Esophagus squamous epithelium (tissue), 5 donors: ENCODE data around the gene MT2A. TPM values are rescaled to one million over a fixed set of nuclear protein-coding genes. Genes with fewer than 3 reads are reported as not detected.
A peak's percentile ranks its signal among the peaks of the same experiment; 100 is the strongest.

Experiments
- DNase-seq: peaks from one replicate; lab custom pipeline; 2025; lab: John Stamatoyannopoulos, UW
- H3K27ac ChIP-seq, 4 donors: fragments of 200-600 bp; sonication (generic); one replicate each; pipeline ENCODE4 v1.5.1; 2016 to 2019; ENCODE audit warnings: mild to moderate bottlenecking in 1 of 4
- H3K27me3 ChIP-seq, 4 donors: fragments of 200-600 bp; sonication (generic); 1 replicate in 3 of 4; 2 replicates in 1 of 4; pipeline versions ENCODE4 v1.5.1 to v1.6.0; 2017 to 2021; ENCODE audit warnings: antibody characterized with exemption in 1 of 4
- H3K36me3 ChIP-seq, 3 donors: fragments of 200-600 bp; sonication (generic); one replicate each; pipeline ENCODE4 v1.5.1; 2016 to 2019
- H3K4me1 ChIP-seq, 3 donors: fragments of 200-600 bp; sonication (generic); one replicate each; pipeline ENCODE4 v1.5.1; 2017 to 2019
- H3K4me3 ChIP-seq, 4 donors: fragments of 200-600 bp; sonication (generic); 1 replicate in 3 of 4; 2 replicates in 1 of 4; pipeline ENCODE4 v1.5.1; 2016 to 2019; ENCODE audit warnings: mild to moderate bottlenecking in 2 of 4, moderate library complexity in 1 of 4
- H3K9me3 ChIP-seq, 3 donors: fragments of 200-600 bp; sonication (generic); one replicate each; pipeline ENCODE4 v1.5.1; 2016 to 2019
- CTCF ChIP-seq, 6 experiments: fragments of 450-650 bp in 4 of 6; fragments of 200-600 bp in 2 of 6; sonication (generic) in 2 of 6; IDR thresholded peaks; one replicate each; pipeline ENCODE4 v1.5.1; 2016 to 2019; ENCODE audit warnings: antibody characterized with exemption in 6 of 6, mild to moderate bottlenecking in 4 of 6, moderate library complexity in 4 of 6
- POLR2A ChIP-seq, 4 donors: fragments of 450-650 bp; IDR thresholded peaks; one replicate each; pipeline ENCODE4 v1.6.1; 2017; ENCODE audit warnings: antibody characterized with exemption in 4 of 4, mild to moderate bottlenecking in 4 of 4, moderate library complexity in 3 of 4
- WGBS, 2 donors: methylation state at CpG; one replicate each; pipeline ENCODE4 v1.1.5; 2018; 5-methylcytosine and 5-hydroxymethylcytosine counted together
- intact Hi-C: fragments of 100-400 bp; cut with DNase I; formaldehyde crosslinking; loops from one replicate; pipeline ENCODE4 v1.15.0; 2022
- total RNA-seq, 4 donors: library from RNA; depleted of rRNA; stranded (reverse); fragments of >200 nt; gene quantifications; one replicate each; pipeline ENCODE4 v1.1.0, GENCODE V29; 2016
- donor health status: DM: yes; HTN: yes; CAD: no.

MT2A gene
- total RNA-seq, 4 donors from 2014 or later = 76.5 to 157 (median 96.2) TPM

- intact Hi-C loops = no loop called here
- WGBS, 2 donors = 80 to 82% methylated on average over 3 of the region's 3 CpGs
- peaks cover 0 to 43% (median under 1%) of the 10 kb centered on the region in 4 donors for H3K27me3 ChIP-seq
- peak overlapping the region in 2 of 4 donors; percentile 39 to 45 for H3K27ac ChIP-seq
- DNase-seq = no peak
- no peaks in the 10 kb centered on the region for H3K36me3 ChIP-seq
- TF ChIP-seq POLR2A (IDR thresholded peaks at IDR 0.05) (no peak), CTCF (IDR thresholded peaks at IDR 0.05) (no peak)
- H3K9me3 ChIP-seq = no peaks in the 10 kb centered on the region
- H3K4me1 ChIP-seq = peaks cover 18 to 60% (median 21%) of the 10 kb centered on the region in 3 donors
- no peak overlapping the region for H3K4me3 ChIP-seq
Observed at GRCh38 chr16:56629531-56629930, 21.1 kb downstream of the MT2A start.

- no peaks in the 10 kb centered on the region for H3K36me3 ChIP-seq
- no peaks in the 10 kb centered on the region for H3K9me3 ChIP-seq
- WGBS, 2 donors = 71 to 81% methylated on average over 2 to 3 of the region's 3 CpGs
- peaks cover 16 to 58% (median 21%) of the 10 kb centered on the region in 3 donors for H3K4me1 ChIP-seq
- no peak overlapping the region for H3K27ac ChIP-seq
- DNase-seq = no peak
- TF ChIP-seq CTCF (IDR thresholded peaks at IDR 0.05) (no peak), POLR2A (IDR thresholded peaks at IDR 0.05) (no peak)
- H3K27me3 ChIP-seq = peaks cover 0 to 49% (median 2%) of the 10 kb centered on the region in 4 donors
- intact Hi-C loops = no loop called here
- H3K4me3 ChIP-seq = no peak overlapping the region
Observed at GRCh38 chr16:56630134-56630533, 21.8 kb downstream of the MT2A start.

GRCh38 chr16:56631197-56631596 is 22.8 kb downstream of the MT2A start:
- Histone ChIP-seq H3K4me3 (no peak overlapping the region), H3K27ac (peak overlapping the region in 1 of 4 donors; percentile 83)
- intact Hi-C loops = no loop called here

GRCh38 chr16:56631832-56632155 is 23.4 kb downstream of the MT2A start:
- H3K36me3 ChIP-seq = no peaks in the 10 kb centered on the region
- 35 to 45% methylated on average over 12 of the region's 14 CpGs for WGBS, 2 donors
- no peaks in the 10 kb centered on the region for H3K9me3 ChIP-seq
- DNase-seq = no peak
- H3K4me3 ChIP-seq = peak overlapping the region; percentile 21 to 71 (median 53)
- intact Hi-C loops = no loop called here
- TF ChIP-seq CTCF (IDR thresholded peaks at IDR 0.05) (no peak), POLR2A (IDR thresholded peaks at IDR 0.05) (no peak)
- peaks cover 0 to 56% (median 5%) of the 10 kb centered on the region in 4 donors for H3K27me3 ChIP-seq
- H3K4me1 ChIP-seq = peaks cover 16 to 52% (median 16%) of the 10 kb centered on the region in 3 donors
- peak overlapping the region; percentile 42 to 87 (median 80) for H3K27ac ChIP-seq

More at GRCh38 chr16:56631197-56631596, 22.8 kb downstream of the MT2A start:
- DNase-seq = no peak
- H3K9me3 ChIP-seq = no peaks in the 10 kb centered on the region
- peaks cover 0 to 51% (median 5%) of the 10 kb centered on the region in 4 donors for H3K27me3 ChIP-seq
- peaks cover 16 to 58% (median 19%) of the 10 kb centered on the region in 3 donors for H3K4me1 ChIP-seq
- TF ChIP-seq POLR2A (IDR thresholded peaks at IDR 0.05) (no peak), CTCF (IDR thresholded peaks at IDR 0.05) (no peak)
- H3K36me3 ChIP-seq = no peaks in the 10 kb centered on the region
- WGBS, 2 donors = 82 to 90% methylated on average over 8 to 9 of the region's 10 CpGs

- DNase-seq = no peak
- Histone ChIP-seq H3K4me1 (peaks cover 16 to 50% (median 16%) of the 10 kb centered on the region in 3 donors), H3K27me3 (peaks cover 0 to 61% (median 5%) of the 10 kb centered on the region in 4 donors), H3K27ac (peak within 1 kb of the TSS; percentile 42 to 87 (median 80)), H3K36me3 (no peaks in the 10 kb centered on the region), H3K9me3 (no peaks in the 10 kb centered on the region), H3K4me3 (peak within 1 kb of the TSS; percentile 21 to 71 (median 53))
- TF ChIP-seq CTCF (IDR thresholded peaks at IDR 0.05) (no peak), POLR2A (IDR thresholded peaks at IDR 0.05) (peak in 2 of 4 donors; percentile 31 to 39)
- intact Hi-C loops = no loop called here
- WGBS, 2 donors = 3 to 8% methylated on average over 7 to 11 of the region's 61 CpGs
Observed at GRCh38 chr16:56632156-56632847, 23.9 kb downstream of the MT2A start, which contains the start of gene MT1M. TSS of gene MT1M (plus strand) at chr16:56632659. CDS start at chr16:56632732, 73 bp downstream.
